ENCODE data around the gene PDLIM4.

The PDLIM4 gene

GRCh38 chr5:132219981-132220380 lies 37.5 kb upstream of the PDLIM4 start:
- Mint-ChIP-seq H3K27me3 (ENCODE audit: low read depth, poor library complexity) (no peaks in the 10 kb centered on the region), H3K9me3 (no peaks in the 10 kb centered on the region), H3K27ac (no peak overlapping the region), H3K4me1 (peaks cover 12% of the 10 kb centered on the region), H3K36me3 (ENCODE audit: low read depth) (peaks cover 12% of the 10 kb centered on the region), H3K4me3 (no peak overlapping the region)
- no peak for TF ChIP-seq CTCF (IDR thresholded peaks at IDR 0.05)
- no peak for DNase-seq

- peaks cover 12% of the 10 kb centered on the region for H3K36me3 Mint-ChIP-seq (ENCODE audit: low read depth)
- no peak for DNase-seq
- H3K27ac Mint-ChIP-seq: no peak overlapping the region
- H3K4me1 Mint-ChIP-seq: peaks cover 17% of the 10 kb centered on the region
- no peaks in the 10 kb centered on the region for H3K27me3 Mint-ChIP-seq (ENCODE audit: low read depth, poor library complexity)
- no peak overlapping the region for H3K4me3 Mint-ChIP-seq
- no peak for TF ChIP-seq CTCF (IDR thresholded peaks at IDR 0.05)
- no peaks in the 10 kb centered on the region for H3K9me3 Mint-ChIP-seq
Observed at GRCh38 chr5:132220491-132220890, 37.0 kb upstream of the PDLIM4 start.

- Mint-ChIP-seq H3K4me3 (no peak overlapping the region), H3K9me3 (no peaks in the 10 kb centered on the region), H3K27ac (peak overlapping the region; percentile 16), H3K4me1 (peaks cover 32% of the 10 kb centered on the region), H3K36me3 (ENCODE audit: low read depth) (peaks cover 6% of the 10 kb centered on the region), H3K27me3 (ENCODE audit: low read depth, poor library complexity) (peaks cover 9% of the 10 kb centered on the region)
- TF ChIP-seq CTCF (IDR thresholded peaks at IDR 0.05): no peak
- no peak for DNase-seq
Observed at GRCh38 chr5:132221781-132222648, 35.5 kb upstream of the PDLIM4 start.

- Mint-ChIP-seq H3K9me3 (no peaks in the 10 kb centered on the region), H3K27ac (no peak overlapping the region), H3K27me3 (ENCODE audit: low read depth, poor library complexity) (peaks cover 10% of the 10 kb centered on the region), H3K4me3 (no peak overlapping the region), H3K4me1 (peaks cover 34% of the 10 kb centered on the region), H3K36me3 (ENCODE audit: low read depth) (no peaks in the 10 kb centered on the region)
- DNase-seq: no peak
- TF ChIP-seq CTCF (IDR thresholded peaks at IDR 0.05): no peak
Observed at GRCh38 chr5:132222649-132223038, 34.9 kb upstream of the PDLIM4 start.

- TF ChIP-seq CTCF (IDR thresholded peaks at IDR 0.05): no peak
- Mint-ChIP-seq H3K9me3 (no peaks in the 10 kb centered on the region), H3K4me1 (peaks cover 36% of the 10 kb centered on the region), H3K4me3 (no peak overlapping the region), H3K27ac (no peak overlapping the region), H3K36me3 (ENCODE audit: low read depth) (no peaks in the 10 kb centered on the region), H3K27me3 (ENCODE audit: low read depth, poor library complexity) (peaks cover 10% of the 10 kb centered on the region)
- no peak for DNase-seq
Observed at GRCh38 chr5:132223861-132224260, 33.6 kb upstream of the PDLIM4 start.

GRCh38 chr5:132224716-132225115 lies 32.8 kb upstream of the PDLIM4 start:
- no peak for TF ChIP-seq CTCF (IDR thresholded peaks at IDR 0.05)
- DNase-seq: no peak
- H3K4me1 Mint-ChIP-seq: peaks cover 44% of the 10 kb centered on the region
- H3K27me3 Mint-ChIP-seq (ENCODE audit: low read depth, poor library complexity): peaks cover 17% of the 10 kb centered on the region
- no peaks in the 10 kb centered on the region for H3K9me3 Mint-ChIP-seq
- no peaks in the 10 kb centered on the region for H3K36me3 Mint-ChIP-seq (ENCODE audit: low read depth)
- H3K4me3 Mint-ChIP-seq: no peak overlapping the region
- no peak overlapping the region for H3K27ac Mint-ChIP-seq

Measured in nephron progenitor cell (in vitro differentiated cells).